K562 (cell line): ENCODE data around the gene TTL. TPM values are rescaled to one million over a fixed set of nuclear protein-coding genes. Genes with fewer than 3 reads are reported as not detected.

ENCODE experiments used
- ATAC-seq: fragments of 200-7000 bp; cut with Tn5 transposase; 3 replicates; pipeline ENCODE4 v1.9.1; 2020; ENCODE audit warnings: moderate library complexity
- BruUV-seq: library from RNA; stranded (reverse); fragments of 400-500 nt; replicated peaks from 2 replicates; lab custom pipeline; 2021; lab: Mats Ljungman, UMichigan
- CTCF ChIA-PET: fragments of 300-600 bp; formaldehyde crosslinking; extraction: SDS; loops from one replicate; lab custom pipeline; 2021; ENCODE audit warnings: low intra/inter-chr PET ratio; lab: Yijun Ruan, JAX
- POLR2A ChIA-PET: fragments of 300-600, 350-650 bp; sonication (Branson Sonifier 250); formaldehyde crosslinking; extraction: SDS; loops from one replicate; lab custom pipeline; 2021; ENCODE audit warnings: antibody characterized with exemption, inconsistent platforms; lab: Yijun Ruan, JAX
- DNase-seq, 4 experiments: peaks; one replicate each; pipeline versions ENCODE4 v3.0.0 to v3.0.0-alpha.2; 2011 to 2018; ENCODE audit warnings: low spot score in 3 of 4, mixed read lengths in 3 of 4; ENCODE audit errors: extremely low read depth in 1 of 4
- FAIRE-seq: peaks from 2 replicates; lab custom pipeline; 2011; peaks lifted over from hg19 to GRCh38; lab: Jason Lieb, UNC
- H2AFZ ChIP-seq: 2 replicates; pipeline ENCODE4 v1.6.0; 2011; ENCODE audit warnings: low read depth, low read length, control low read depth, inconsistent platforms
- H3K27ac ChIP-seq: fragments of 200-600 bp; 3 replicates; pipeline ENCODE4 v1.8.0; 2011; ENCODE audit warnings: low read depth, mild to moderate bottlenecking, control low read depth, inconsistent platforms, low read length, moderate library complexity, mixed read lengths; ENCODE audit errors: extremely low read depth
- H3K27me3 ChIP-seq, 2 experiments: fragments of 300-600 bp in 1 of 2; 2 replicates in 1 of 2; 3 replicates in 1 of 2; pipeline versions ENCODE4 v1.6.0 to v1.8.0; 2011; ENCODE audit warnings: inconsistent platforms in 2 of 2, low read length in 2 of 2, mild to moderate bottlenecking in 1 of 2, mixed read lengths in 1 of 2, moderate library complexity in 1 of 2; ENCODE audit not compliant: control insufficient read depth in 2 of 2, insufficient read depth in 2 of 2
- H3K36me3 ChIP-seq: fragments of 300-600 bp; 3 replicates; pipeline ENCODE4 v1.8.0; 2011; ENCODE audit warnings: mild to moderate bottlenecking, low read length, inconsistent platforms; ENCODE audit not compliant: control insufficient read depth, insufficient read depth
- H3K4me1 ChIP-seq, 2 experiments: fragments of 200-600 bp in 1 of 2; replicated peaks in 1 of 2; 2 replicates in 1 of 2; 3 replicates in 1 of 2; pipeline versions ENCODE4 v1.5.1 to v1.8.0; 2011; ENCODE audit warnings: inconsistent platforms in 2 of 2, low read length in 2 of 2, mild to moderate bottlenecking in 1 of 2, mixed read lengths in 1 of 2, moderate library complexity in 1 of 2; ENCODE audit not compliant: control insufficient read depth in 2 of 2, insufficient read depth in 2 of 2
- H3K4me2 ChIP-seq: 2 replicates; pipeline ENCODE4 v1.6.1; 2011; ENCODE audit warnings: low read length, control low read depth, inconsistent platforms, mixed read lengths; ENCODE audit not compliant: insufficient read depth
- H3K4me3 ChIP-seq: fragments of 200-600 bp; sonication (generic), shearing (Covaris generic); 2 replicates; pipeline ENCODE4 v1.5.1; 2016; ENCODE audit warnings: control low read depth, inconsistent platforms
- H3K79me2 ChIP-seq: fragments of 200-600 bp; 3 replicates; pipeline ENCODE4 v1.8.0; 2011; ENCODE audit warnings: low read length, inconsistent platforms; ENCODE audit not compliant: control insufficient read depth, insufficient read depth
- H3K9ac ChIP-seq, 2 experiments: 2 replicates each; pipeline versions ENCODE4 v1.6.0 to v1.6.1; 2011; ENCODE audit warnings: low read depth in 2 of 2, low read length in 2 of 2, control low read depth in 1 of 2, inconsistent platforms in 1 of 2, mild to moderate bottlenecking in 1 of 2, mixed read lengths in 1 of 2; ENCODE audit not compliant: insufficient read depth in 1 of 2
- H3K9me1 ChIP-seq: one replicate; pipeline ENCODE4 v1.6.0; 2011; ENCODE audit warnings: inconsistent platforms, mild to moderate bottlenecking, low read length, moderate library complexity; ENCODE audit not compliant: control insufficient read depth, insufficient read depth
- H3K9me3 ChIP-seq: replicated peaks from 2 replicates; pipeline ENCODE4 v1.5.1; 2011; ENCODE audit warnings: low read depth, low read length, inconsistent platforms; ENCODE audit not compliant: control insufficient read depth, insufficient read depth
- H4K20me1 ChIP-seq: replicated peaks from 2 replicates; pipeline ENCODE4 v1.6.1; 2011; ENCODE audit warnings: low read length, inconsistent platforms, mixed read lengths; ENCODE audit not compliant: control insufficient read depth, insufficient read depth
- BDP1 ChIP-seq: IDR thresholded peaks from 3 replicates; pipeline ENCODE4 v1.6.1; 2011; ENCODE audit not compliant: insufficient read length, insufficient read depth
- NR2F6 ChIP-seq: fragments of 450-650 bp; formaldehyde crosslinking; IDR thresholded peaks from 2 replicates; pipeline ENCODE4 v1.4.0; 2020; ENCODE audit warnings: mild to moderate bottlenecking
- PTBP1 ChIP-seq: fragments of 200-400 bp; formaldehyde crosslinking; IDR thresholded peaks from 2 replicates; pipeline ENCODE4 v1.6.1; 2017; ENCODE audit warnings: low read depth, low read length
- REST ChIP-seq, 2 experiments: fragments of 450-650 bp; formaldehyde crosslinking in 1 of 2; IDR thresholded peaks; 2 replicates each; pipeline versions ENCODE4 v1.4.0 to v1.6.1; 2014 to 2020; ENCODE audit warnings: mild to moderate bottlenecking in 2 of 2, borderline replicate concordance in 1 of 2, low read depth in 1 of 2
- ZC3H11A ChIP-seq: IDR thresholded peaks from 2 replicates; pipeline ENCODE4 v1.6.1; 2012; ENCODE audit warnings: low read depth, low read length, improper control_type of control experiment
- ZNF445 ChIP-seq: fragments of 250-450 bp; sonication (Bioruptor Pico); IDR thresholded peaks from 2 replicates; pipeline ENCODE4 v1.4.0; 2020; ENCODE audit warnings: low read depth, mild to moderate bottlenecking, moderate library complexity
- ZNF561 ChIP-seq: fragments of 450-650 bp; formaldehyde crosslinking; conservative IDR thresholded peaks from 2 replicates; pipeline ENCODE4 v1.4.0; 2020; ENCODE audit warnings: mild to moderate bottlenecking, moderate library complexity
- ZZZ3 ChIP-seq: fragments of 450-650 bp; IDR thresholded peaks from 2 replicates; pipeline ENCODE4 v1.6.1; 2016; ENCODE audit warnings: antibody characterized with exemption, mild to moderate bottlenecking, moderate library complexity
- WGBS: fragments of 100-300 bp; shearing (Covaris generic); methylation state at CpG from one replicate; pipeline ENCODE4 v1.1.6; 2016; ENCODE audit warnings: low coverage, mixed read lengths; ENCODE audit not compliant: insufficient coverage; ENCODE audit errors: missing lambda C conversion rate; 5-methylcytosine and 5-hydroxymethylcytosine counted together
- in situ Hi-C: fragments of 300-500 bp; cut with MboI; formaldehyde crosslinking; loops from 4 replicates; pipeline ENCODE4 v1.15.0; 2018; ENCODE audit warnings: inconsistent platforms, mixed read lengths
- intact Hi-C: fragments of 100-400 bp; cut with micrococcal nuclease; formaldehyde crosslinking; loops from 2 replicates; pipeline ENCODE4 v1.14.2; 2022
- polyA plus RNA-seq, 8 experiments: library from polyadenylated mRNA; depleted of rRNA in 4 of 8; stranded (reverse) in 5 of 8; unstranded in 3 of 8; fragments of >200 nt; fragmentation: Nextera tagmentation in 2 of 8; fragmentation: Illumina TruSeq in 1 of 8; extraction: Ambion mirVana in 2 of 8; extraction: Trizol in 1 of 8; gene quantifications; 2 replicates each; pipeline versions ENCODE4 v1.2.1 to v1.2.3, GENCODE V29; 2011 to 2014; ENCODE audit warnings: inconsistent platforms in 1 of 8, missing spikeins in 1 of 8
- total RNA-seq, 7 experiments: library from RNA; depleted of rRNA in 6 of 7; stranded (reverse); fragments of >200 nt in 6 of 7; fragmentation: Illumina TruSeq in 2 of 7; extraction: Trizol in 2 of 7; gene quantifications; 2 replicates each; pipeline versions ENCODE4 v1.2.1 to v1.2.3, GENCODE V29; 2011 to 2021; ENCODE audit warnings: low replicate concordance in 1 of 7

TTL gene
- total and polyA plus RNA-seq, 9 of the 15 experiments (the other 6 are each of a cell fraction or from before 2014, with no cell fraction given): 9.4 to 54.4 (median 34.9) TPM

- no TSS peak for BruUV-seq
- in situ Hi-C loops: no loop called here
Observed at GRCh38 chr2:112463256-112463655, 18.7 kb upstream of the TTL start.

More at GRCh38 chr2:112463256-112463655, 18.7 kb upstream of the TTL start:
- Histone ChIP-seq H3K27ac (no peak overlapping the region), H3K4me1 (no peaks in the 10 kb centered on the region), H3K9me3 (no peaks in the 10 kb centered on the region), H3K27me3 (peaks cover 0 to 12% of the 10 kb centered on the region in 2 experiments; a peak in 2 of 5 replicates), H4K20me1 (no peaks in the 10 kb centered on the region), H3K4me3 (no peak overlapping the region), H3K9ac (no peak overlapping the region), H2AFZ (no peak overlapping the region), H3K79me2 (no peaks in the 10 kb centered on the region), H3K9me1 (no peaks in the 10 kb centered on the region), H3K36me3 (no peaks in the 10 kb centered on the region), H3K4me2 (no peak overlapping the region)
- CTCF ChIA-PET: no interaction called here
- no peak for ATAC-seq
- TF ChIP-seq ZC3H11A (no peak), PTBP1 (no peak), BDP1 (no peak), ZNF445 (CRISPR knock-in tag) (no peak), REST (IDR thresholded peaks at IDR 0.05; ENCODE audit: borderline replicate concordance) (no peak), REST (CRISPR knock-in tag; IDR thresholded peaks at IDR 0.05; ENCODE audit: low read depth) (no peak), ZZZ3 (no peak), ZNF561 (CRISPR knock-in tag) (no peak), NR2F6 (CRISPR knock-in tag) (no peak)
- no peak for DNase-seq
- intact Hi-C loops: loop anchor here (10.0 kb wide), 1 partner anchor 118 kb away; no protein-coding TSS in a partner anchor
- POLR2A ChIA-PET: no interaction called here
- 0% methylated on average over 1 of the region's 1 CpG for WGBS
- FAIRE-seq: no peak
